HG03196 (cell line): ENCODE data around the gene TCEAL5.
"Not testable (repeated sequence)": the region's sequence is repeated elsewhere in the genome, so short reads cannot be mapped to it uniquely, and the experiment has no call there.

ENCODE experiments used
- ATAC-seq: cut with Tn5 transposase; IDR thresholded peaks from one replicate; pipeline ENCODE4 v1.9.1; 2021; ENCODE audit not compliant: unreplicated experiment

Gene TCEAL5

GRCh38 chrX:103234869-103235268 is 41.7 kb downstream of the TCEAL5 start:
- no peak for ATAC-seq

GRCh38 chrX:103233263-103233662 is 43.3 kb downstream of the TCEAL5 start:
- no peak for ATAC-seq

GRCh38 chrX:103225918-103226317 is 50.6 kb downstream of the TCEAL5 start:
- ATAC-seq: not testable (repeated sequence)
